GM21529 (cell line): ENCODE results near the gene LRRC74A.

Experiments used
- ATAC-seq: cut with Tn5 transposase; IDR thresholded peaks from one replicate; pipeline ENCODE4 v1.9.1; 2021; ENCODE audit not compliant: unreplicated experiment

LRRC74A gene

GRCh38 chr14:76808990-76809389, 17.2 kb upstream of the LRRC74A start:
- ATAC-seq = no peak

GRCh38 chr14:76810525-76810924, 15.7 kb upstream of the LRRC74A start:
- ATAC-seq = no peak

- no peak for ATAC-seq
Measured at GRCh38 chr14:76810953-76811400, 15.2 kb upstream of the LRRC74A start.

GRCh38 chr14:76811561-76811960, 14.6 kb upstream of the LRRC74A start:
- ATAC-seq = no peak

GRCh38 chr14:76812093-76812421, 14.2 kb upstream of the LRRC74A start:
- peak; percentile 26 for ATAC-seq

- ATAC-seq = peak; percentile 84
Measured at GRCh38 chr14:76812422-76813383, 13.5 kb upstream of the LRRC74A start, which contains the start of gene ANGEL1. ANGEL1 (minus strand) TSS chr14:76812882; CDS start chr14:76812827, 55 bp downstream.

- ATAC-seq = no peak
Measured at GRCh38 chr14:76814726-76815645, 11.2 kb upstream of the LRRC74A start.

- no peak for ATAC-seq
Measured at GRCh38 chr14:76820700-76821099, 5.5 kb upstream of the LRRC74A start.

- no peak for ATAC-seq
Measured at GRCh38 chr14:76827696-76828296, 1.6 kb downstream of the LRRC74A start.

- no peak for ATAC-seq
Measured at GRCh38 chr14:76828339-76829012, 2.3 kb downstream of the LRRC74A start.

- ATAC-seq = no peak
Measured at GRCh38 chr14:76829013-76829365, 2.8 kb downstream of the LRRC74A start.

GRCh38 chr14:76829650-76830421, 3.6 kb downstream of the LRRC74A start:
- ATAC-seq = no peak

GRCh38 chr14:76830556-76830955, 4.3 kb downstream of the LRRC74A start:
- no peak for ATAC-seq

GRCh38 chr14:76832503-76832988, 6.3 kb downstream of the LRRC74A start:
- ATAC-seq = no peak

- ATAC-seq = no peak
Measured at GRCh38 chr14:76833011-76833410, 6.8 kb downstream of the LRRC74A start.

- no peak for ATAC-seq
Measured at GRCh38 chr14:76834241-76834661, 8.0 kb downstream of the LRRC74A start.

- ATAC-seq = no peak
Measured at GRCh38 chr14:76836029-76836630, 9.9 kb downstream of the LRRC74A start.

GRCh38 chr14:76837524-76837923, 11.3 kb downstream of the LRRC74A start:
- no peak for ATAC-seq

- ATAC-seq = no peak
Measured at GRCh38 chr14:76842414-76842813, 16.2 kb downstream of the LRRC74A start.
